ENCODE results near the gene INSYN1. TPM values are rescaled to one million over a fixed set of nuclear protein-coding genes. Genes with fewer than 3 reads are reported as not detected.
A peak's percentile ranks its signal among the peaks of the same experiment; 100 is the strongest.

Gene INSYN1
- polyA plus RNA-seq, 3 donors = not detected

DNA sequence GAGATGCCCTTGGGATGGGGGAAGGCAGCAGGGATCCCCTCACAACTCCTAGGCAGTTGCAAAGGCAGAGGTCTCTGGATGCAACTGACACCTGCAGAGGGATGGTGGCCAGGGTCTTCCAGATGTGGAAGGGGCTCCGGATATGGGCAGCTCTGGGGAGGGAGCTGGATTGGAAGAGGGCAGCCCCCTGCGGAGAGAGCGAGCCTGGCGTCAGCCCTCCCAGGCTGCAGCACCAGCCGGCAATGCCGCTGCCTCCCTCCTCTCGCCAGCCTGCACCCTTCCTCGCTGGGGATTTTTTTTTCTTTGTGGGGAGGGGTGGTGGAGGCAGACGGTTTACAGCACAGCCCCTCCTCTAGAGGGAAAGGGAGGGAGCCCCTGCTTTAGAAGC lies 1.6 kb downstream of the INSYN1 start:
- H3K9ac ChIP-seq (ENCODE audit: insufficient read depth, low read length, poor library complexity, severe bottlenecking) = no peak overlapping the region
- no peaks in the 10 kb centered on the region for H3K9me3 ChIP-seq (replicated peaks in 1 of 2; ENCODE audit: control insufficient read depth in 1 of 2, insufficient read depth in 1 of 2, low read length in 2 of 2)
- peaks cover 60 to 89% (median 66%) of the 10 kb centered on the region in 3 donors for H3K27me3 Mint-ChIP-seq (ENCODE audit: low read depth in 3 of 3)
- H3K36me3 ChIP-seq (replicated peaks in 1 of 2; ENCODE audit: control insufficient read depth in 1 of 2, insufficient read depth in 2 of 2, low read length in 2 of 2) = no peaks in the 10 kb centered on the region
- H2AFZ ChIP-seq (ENCODE audit: insufficient read depth, low read depth, low read length, poor library complexity, severe bottlenecking) = no peak overlapping the region
- 30% methylated on average over 3 of the region's 9 CpGs for WGBS (ENCODE audit: insufficient coverage)
- no peak overlapping the region for H3K27ac ChIP-seq (ENCODE audit: low read depth in 1 of 2, low read length in 2 of 2)
- H3K27me3 ChIP-seq (ENCODE audit: control insufficient read depth in 2 of 2, insufficient read depth in 2 of 2, low read length in 2 of 2) = peaks cover 35 to 62% of the 10 kb centered on the region in 2 donors
- intact Hi-C loops (cut with micrococcal nuclease) = no loop called here
- no peak for TF ChIP-seq CTCF (IDR thresholded peaks at IDR 0.05)
- peaks cover 0 to 6% (median 2%) of the 10 kb centered on the region in 7 donors for H3K9me3 Mint-ChIP-seq
- DNase-seq = no peak
- no peaks in the 10 kb centered on the region for H4K20me1 ChIP-seq (ENCODE audit: insufficient read depth, low read length)
- H3K4me1 ChIP-seq (ENCODE audit: control insufficient read depth in 1 of 2, insufficient read depth in 2 of 2, low read length in 2 of 2) = no peaks in the 10 kb centered on the region
- H3K4me3 Mint-ChIP-seq = peak overlapping the region in 1 of 2 donors; percentile 69
- H3K4me1 Mint-ChIP-seq = peaks cover 2% of the 10 kb centered on the region
- no peak overlapping the region for H3K4me2 ChIP-seq (replicated peaks; ENCODE audit: extremely low read depth, low read length, poor library complexity, severe bottlenecking)
- no peaks in the 10 kb centered on the region for H3K79me2 ChIP-seq (ENCODE audit: insufficient read depth, low read length)
- no peak overlapping the region for H3K4me3 ChIP-seq (replicated peaks in 1 of 3; ENCODE audit: low read depth in 2 of 3, low read length in 3 of 3)
- H3K36me3 Mint-ChIP-seq = peaks cover 0 to 2% of the 10 kb centered on the region in 2 donors
- no peak overlapping the region for H3K27ac Mint-ChIP-seq

DNA sequence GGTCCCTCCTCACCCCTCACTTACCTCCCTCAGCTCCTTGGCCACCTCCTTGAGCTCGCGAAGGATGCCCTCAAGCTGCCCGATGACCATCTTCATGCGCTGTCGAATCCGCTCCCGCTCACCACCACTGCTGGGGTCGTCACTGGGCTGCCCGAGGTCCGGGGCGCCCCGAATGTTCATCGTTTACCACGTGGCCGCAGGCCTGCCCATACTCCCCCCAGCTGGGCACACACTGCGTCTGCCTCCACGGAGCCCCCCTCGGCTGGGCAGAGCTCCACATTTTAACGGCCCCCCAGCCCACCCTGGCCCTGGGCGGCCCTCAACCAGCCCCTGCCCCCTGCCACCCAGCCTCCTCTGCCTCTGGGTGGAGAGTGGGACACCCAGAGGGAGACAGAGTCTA lies 2.2 kb downstream of the INSYN1 start:
- WGBS (ENCODE audit: insufficient coverage) = 82% methylated on average over 15 of the region's 20 CpGs
- H3K4me3 Mint-ChIP-seq = peak overlapping the region in 1 of 2 donors; percentile 58
- TF ChIP-seq CTCF (IDR thresholded peaks at IDR 0.05) = no peak

More for the DNA sequence above, 2.2 kb downstream of the INSYN1 start:
- peaks cover 0 to 2% of the 10 kb centered on the region in 2 donors for H3K36me3 Mint-ChIP-seq
- intact Hi-C loops (cut with micrococcal nuclease) = no loop called here
- H3K4me2 ChIP-seq (replicated peaks; ENCODE audit: extremely low read depth, low read length, poor library complexity, severe bottlenecking) = no peak overlapping the region
- H3K27ac ChIP-seq (ENCODE audit: low read depth in 1 of 2, low read length in 2 of 2) = no peak overlapping the region
- peaks cover 32 to 57% of the 10 kb centered on the region in 2 donors for H3K27me3 ChIP-seq (ENCODE audit: control insufficient read depth in 2 of 2, insufficient read depth in 2 of 2, low read length in 2 of 2)
- peaks cover 60 to 89% (median 68%) of the 10 kb centered on the region in 3 donors for H3K27me3 Mint-ChIP-seq (ENCODE audit: low read depth in 3 of 3)
- H3K9me3 ChIP-seq (replicated peaks in 1 of 2; ENCODE audit: control insufficient read depth in 1 of 2, insufficient read depth in 1 of 2, low read length in 2 of 2) = no peaks in the 10 kb centered on the region
- no peaks in the 10 kb centered on the region for H3K79me2 ChIP-seq (ENCODE audit: insufficient read depth, low read length)
- H3K9ac ChIP-seq (ENCODE audit: insufficient read depth, low read length, poor library complexity, severe bottlenecking) = no peak overlapping the region
- H2AFZ ChIP-seq (ENCODE audit: insufficient read depth, low read depth, low read length, poor library complexity, severe bottlenecking) = no peak overlapping the region
- no peak overlapping the region for H3K4me3 ChIP-seq (replicated peaks in 1 of 3; ENCODE audit: low read depth in 2 of 3, low read length in 3 of 3)
- no peak overlapping the region for H3K27ac Mint-ChIP-seq
- no peaks in the 10 kb centered on the region for H4K20me1 ChIP-seq (ENCODE audit: insufficient read depth, low read length)
- peaks cover 2% of the 10 kb centered on the region for H3K4me1 Mint-ChIP-seq
- no peak for DNase-seq
- peaks cover 0 to 6% (median 2%) of the 10 kb centered on the region in 7 donors for H3K9me3 Mint-ChIP-seq
- H3K36me3 ChIP-seq (replicated peaks in 1 of 2; ENCODE audit: control insufficient read depth in 1 of 2, insufficient read depth in 2 of 2, low read length in 2 of 2) = no peaks in the 10 kb centered on the region
- no peaks in the 10 kb centered on the region for H3K4me1 ChIP-seq (ENCODE audit: control insufficient read depth in 1 of 2, insufficient read depth in 2 of 2, low read length in 2 of 2)
